Stimulated activated CD4-positive, alpha-beta T cell treated with anti-CD3 and anti-CD28 coated beads, Interleukin-2, amount 100 ng/mL, for 4 hours (primary cell): Measurements from ENCODE around the gene TULP1.

ENCODE experiments used
- DNase-seq: peaks from one replicate; pipeline ENCODE4 v3.0.0-alpha.2; 2020; ENCODE audit warnings: low read depth

The TULP1 gene

DNA sequence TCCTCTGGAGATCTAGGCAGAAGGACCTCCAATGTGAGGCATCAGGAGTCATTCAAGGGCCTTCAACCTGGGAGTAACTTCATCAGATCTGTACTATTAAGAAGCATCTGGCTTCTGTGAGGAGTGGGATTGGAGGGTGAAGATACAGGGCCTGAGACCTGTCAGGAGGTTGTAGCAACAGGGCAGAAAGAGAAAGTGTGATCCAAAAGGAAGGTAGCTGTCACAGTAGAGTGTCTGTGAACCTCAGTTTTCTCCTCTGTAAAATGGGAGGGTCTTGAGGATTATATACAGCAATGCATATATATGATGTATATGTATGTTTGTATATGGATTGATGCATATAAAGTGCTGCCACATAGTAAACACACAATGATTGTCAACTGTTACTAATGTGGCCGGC is 47.0 kb downstream of the TULP1 start:
- no peak for DNase-seq

DNA sequence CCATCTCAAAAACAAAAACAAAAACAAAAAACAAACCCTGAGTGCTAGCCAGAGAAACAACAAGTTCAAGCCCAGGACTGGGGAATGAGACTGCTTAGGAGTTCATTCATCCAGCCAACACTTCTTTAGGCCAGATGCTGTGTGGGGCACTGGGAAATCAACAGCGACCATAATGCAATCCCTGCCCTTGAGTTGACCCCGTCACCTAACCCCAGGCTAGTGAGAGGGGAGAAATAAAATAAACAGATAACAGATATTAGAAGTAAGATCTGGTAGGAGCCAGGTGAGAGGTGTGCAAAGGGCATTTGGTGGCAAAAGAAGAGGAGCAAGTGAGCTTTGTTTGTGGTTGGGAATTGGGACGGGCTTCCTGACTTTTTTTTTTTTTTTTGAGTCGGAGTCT is 49.4 kb downstream of the TULP1 start:
- DNase-seq, result no peak

DNA sequence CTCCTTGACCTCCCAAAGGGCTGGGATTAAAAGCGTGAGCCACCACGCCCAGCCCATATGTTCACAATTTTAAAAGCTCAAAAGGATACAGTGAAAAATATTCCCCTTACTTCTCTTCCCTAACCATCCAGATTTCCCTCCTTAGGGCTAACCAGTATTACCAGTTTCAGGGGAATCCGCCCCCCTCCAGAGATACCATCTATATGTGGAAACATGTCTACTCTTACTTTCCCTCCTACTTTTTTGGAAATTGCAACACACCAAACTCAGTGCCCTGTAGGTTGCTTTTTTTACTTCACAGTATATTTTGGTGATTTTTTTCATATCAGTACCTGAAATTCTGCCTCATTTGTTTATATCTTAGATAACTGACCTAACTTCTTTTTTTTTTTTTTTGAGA is 51.4 kb downstream of the TULP1 start:
- no peak for DNase-seq

DNA sequence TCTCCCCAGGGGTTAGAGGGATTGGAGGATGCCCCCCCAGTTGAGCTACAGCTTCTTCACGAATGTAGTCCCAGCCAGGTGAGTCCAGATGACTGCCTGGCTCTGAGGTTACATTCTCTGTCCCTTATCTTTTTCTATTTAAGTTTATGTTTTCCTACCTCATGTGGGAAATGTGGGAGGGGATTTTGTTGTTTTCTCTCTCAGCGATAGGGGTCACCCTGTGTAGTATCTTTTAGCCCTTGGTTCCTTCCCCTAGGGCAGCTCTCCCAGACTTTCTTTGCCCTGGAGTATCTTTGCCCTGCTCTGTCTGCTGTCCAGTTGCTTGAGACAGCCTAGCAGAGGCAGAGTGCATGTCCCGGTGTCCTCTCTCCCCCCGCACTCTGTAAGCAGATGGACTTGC is 54.8 kb downstream of the TULP1 start:
- DNase-seq, result no peak

DNA sequence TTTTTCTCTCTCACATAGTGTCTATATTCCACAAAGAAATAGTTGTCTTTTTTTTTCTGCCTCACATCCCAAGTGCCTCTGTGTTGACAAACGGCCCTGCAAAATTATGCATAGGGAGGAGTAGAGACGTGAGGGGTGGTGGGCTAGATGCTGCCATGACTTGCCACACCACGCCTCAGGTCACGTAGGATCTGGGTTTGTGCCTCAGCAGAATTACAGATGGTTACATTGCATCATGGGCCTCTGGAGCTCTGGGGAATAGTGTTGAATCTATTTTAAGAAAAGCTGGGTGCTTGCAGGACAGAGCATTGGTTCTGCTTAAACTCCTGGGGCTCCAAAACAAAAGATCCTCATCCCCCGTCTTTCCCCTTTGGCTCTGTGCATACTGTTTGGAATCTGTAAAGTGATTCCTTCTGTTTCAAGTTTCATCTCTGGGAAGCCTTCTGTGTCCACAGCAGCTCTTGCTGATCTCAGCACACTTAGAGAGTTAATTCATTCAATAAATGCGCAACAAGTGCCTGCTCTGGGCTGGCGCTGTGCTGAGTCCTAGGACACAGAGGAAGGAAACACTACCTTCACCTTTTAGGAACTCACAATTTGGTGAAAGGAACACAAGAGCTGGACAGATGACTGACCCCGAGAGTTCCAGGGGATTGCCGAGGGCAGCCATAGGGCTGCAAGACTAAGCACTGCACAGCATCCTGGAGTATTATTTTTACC is 58.1 kb downstream of the TULP1 start:
- DNase-seq, result no peak

DNA sequence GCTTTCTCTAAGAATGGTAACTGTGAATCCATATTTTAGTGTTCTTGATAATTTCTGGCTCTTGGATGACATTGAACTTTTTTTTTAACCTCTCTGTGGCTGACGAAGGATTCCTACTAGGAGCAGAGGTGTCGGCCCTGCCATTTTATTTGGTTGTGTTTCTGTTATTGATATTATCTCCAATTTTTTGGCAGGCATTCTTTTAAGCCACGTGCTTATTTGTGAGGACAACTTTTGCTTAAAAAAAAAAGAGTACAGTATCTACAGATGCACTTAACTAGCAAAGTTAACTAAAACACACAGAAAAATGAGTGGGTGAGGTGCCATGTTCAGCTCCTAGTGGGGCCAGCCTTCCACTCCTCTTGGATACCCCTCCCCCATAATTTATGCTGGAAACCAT is 59.5 kb downstream of the TULP1 start:
- no peak for DNase-seq

DNA sequence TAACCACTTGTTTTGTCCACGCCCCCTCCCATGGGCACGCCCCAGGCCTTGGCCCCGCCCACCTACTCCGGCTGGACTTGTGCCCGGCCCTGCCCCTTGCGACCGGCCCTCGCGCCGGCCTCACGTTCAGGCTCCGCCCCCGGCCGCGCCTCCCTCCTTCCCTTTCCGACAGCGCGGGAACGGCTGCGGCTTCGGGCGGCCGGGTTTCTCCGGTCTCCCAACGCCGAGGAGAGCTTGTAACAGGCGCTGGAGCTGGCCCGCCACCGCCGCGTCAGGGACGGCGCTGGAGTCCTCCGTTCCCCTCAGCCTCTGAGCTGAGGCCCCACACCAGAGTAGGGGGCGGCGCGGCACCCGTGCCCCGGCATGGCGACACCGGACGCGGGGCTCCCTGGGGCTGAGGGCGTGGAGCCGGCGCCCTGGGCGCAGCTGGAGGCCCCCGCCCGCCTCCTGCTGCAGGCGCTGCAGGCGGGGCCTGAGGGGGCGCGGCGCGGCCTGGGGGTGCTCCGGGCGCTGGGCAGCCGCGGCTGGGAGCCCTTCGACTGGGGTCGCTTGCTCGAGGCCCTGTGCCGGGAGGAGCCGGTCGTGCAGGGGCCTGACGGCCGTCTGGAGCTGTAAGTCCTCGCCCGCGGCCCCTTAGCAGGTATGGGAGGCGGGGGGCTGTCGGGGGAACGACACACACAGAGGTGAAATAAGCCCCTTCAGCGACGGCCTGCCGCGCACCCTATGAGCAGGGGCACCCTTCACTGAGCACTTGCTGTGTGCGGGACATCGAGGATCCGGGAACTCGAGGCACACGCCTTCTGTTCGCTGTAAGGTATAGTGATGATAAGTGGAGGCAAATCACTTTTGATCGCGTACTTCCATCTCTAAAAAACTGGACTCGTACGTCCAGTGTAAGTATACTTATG is 60.3 kb downstream of the TULP1 start, which contains the start of gene FANCE:
TSS of gene FANCE (plus strand) at position 156 of the 908 bp plus-strand sequence. CDS start at position 364, 208 bp downstream.
- peak; percentile 78 for DNase-seq

DNA sequence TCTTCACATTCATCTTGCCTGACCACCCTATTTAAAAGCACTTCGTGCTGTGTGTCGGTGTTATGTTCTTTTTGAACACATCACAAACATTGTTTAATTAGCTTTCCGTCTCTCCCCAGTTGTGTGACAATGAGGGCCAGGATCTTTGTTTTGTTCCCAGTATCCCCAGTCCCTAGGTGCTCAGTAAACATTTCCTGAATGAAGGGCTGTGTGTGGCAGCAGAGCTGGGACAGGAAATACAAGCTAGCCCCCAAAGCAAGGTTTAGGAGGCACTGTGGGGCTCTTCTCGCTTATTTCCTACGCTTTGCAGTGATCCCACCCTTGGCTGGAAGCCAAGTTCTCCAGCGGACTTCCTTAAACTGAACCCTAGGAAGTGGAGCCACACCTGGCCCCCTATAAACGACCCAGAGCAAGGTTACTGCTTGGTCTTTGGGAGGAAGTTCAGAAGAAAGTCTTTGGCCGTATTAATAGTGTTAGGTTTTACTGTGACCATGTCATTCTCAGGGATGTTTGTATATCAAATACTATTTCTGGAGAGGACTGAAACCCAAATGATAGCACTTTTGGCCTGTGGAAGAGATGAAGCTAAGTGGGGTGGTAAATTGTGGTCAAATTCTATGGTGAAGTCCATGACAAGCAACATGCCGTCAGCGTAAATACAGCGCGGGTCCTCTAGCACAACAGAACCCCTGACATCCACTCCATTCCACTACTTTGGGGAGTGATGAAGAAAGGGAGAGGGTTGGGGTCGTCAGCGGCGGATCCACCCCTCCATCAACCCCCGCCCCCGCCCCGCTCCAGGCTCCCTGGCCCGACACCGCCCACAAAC is 61.1 kb downstream of the TULP1 start:
- DNase-seq, result no peak

DNA sequence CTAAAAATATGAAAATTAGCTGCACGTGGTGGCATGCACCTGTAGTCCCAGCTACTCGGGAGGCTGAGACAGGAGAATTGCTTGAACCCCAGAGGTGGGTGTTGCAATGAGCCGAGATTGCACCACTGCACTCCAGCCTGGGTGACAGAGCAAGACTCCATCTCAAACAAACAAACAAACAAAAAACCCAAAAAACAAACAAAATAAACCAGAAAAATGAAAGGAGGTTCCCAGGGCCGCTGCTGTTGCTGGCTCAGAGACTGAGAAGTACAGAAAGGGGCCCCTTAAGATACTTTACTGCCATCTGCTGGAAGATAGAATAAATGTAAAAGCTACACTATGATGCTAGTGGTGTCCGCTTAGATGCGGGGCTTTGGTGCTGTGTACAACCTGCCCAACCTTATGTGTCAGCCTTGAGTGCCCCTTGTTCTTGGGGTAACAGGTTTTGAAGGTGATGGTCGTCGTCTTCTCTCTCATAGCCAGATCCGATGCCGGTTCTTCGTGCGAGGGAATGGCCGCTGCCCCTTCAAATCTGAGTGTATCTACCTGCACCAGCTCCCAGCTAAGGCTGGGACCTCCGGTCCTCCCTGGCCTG is 63.3 kb downstream of the TULP1 start:
- DNase-seq, result no peak

DNA sequence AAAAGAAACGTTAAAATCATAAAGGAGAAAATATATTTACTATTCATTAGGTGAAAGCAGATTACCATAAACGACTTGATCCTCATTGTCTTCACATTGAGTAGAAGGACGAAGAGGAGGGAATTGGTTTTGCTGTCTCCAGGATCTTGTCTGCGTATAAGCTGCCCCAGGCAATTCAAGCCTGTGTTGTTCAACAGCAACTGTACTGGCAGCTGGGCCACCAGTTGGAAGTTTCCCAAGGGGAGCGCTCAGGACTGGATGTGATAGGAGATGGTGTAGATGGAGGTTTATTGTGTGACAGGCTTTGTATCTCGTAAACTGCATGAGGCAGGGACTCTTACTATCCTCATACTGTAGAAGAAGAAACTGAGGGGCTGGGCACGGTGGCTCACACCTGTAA is 64.5 kb downstream of the TULP1 start:
- no peak for DNase-seq
